NCI-H460 (cell line): ENCODE results near the gene EIF5. TPM values are rescaled to one million over a fixed set of nuclear protein-coding genes. Genes with fewer than 3 reads are reported as not detected.
A peak's percentile ranks its signal among the peaks of the same experiment; 100 is the strongest.
"Not testable (repeated sequence)": the region's sequence is repeated elsewhere in the genome, so short reads cannot be mapped to it uniquely, and the experiment has no call there.

ENCODE experiments used
- DNase-seq: peaks from one replicate; pipeline ENCODE4 v3.0.0-alpha.2; 2016; ENCODE audit warnings: low read depth; ENCODE audit errors: extremely low read depth
- total RNA-seq: library from RNA; depleted of rRNA; stranded (reverse); fragments of >200 nt; shearing (Covaris generic); gene quantifications from 2 replicates; pipeline ENCODE4 v1.2.3, GENCODE V29; 2014

Gene EIF5
- total RNA-seq, 1 experiment from 2014 or later = 204 TPM

DNA sequence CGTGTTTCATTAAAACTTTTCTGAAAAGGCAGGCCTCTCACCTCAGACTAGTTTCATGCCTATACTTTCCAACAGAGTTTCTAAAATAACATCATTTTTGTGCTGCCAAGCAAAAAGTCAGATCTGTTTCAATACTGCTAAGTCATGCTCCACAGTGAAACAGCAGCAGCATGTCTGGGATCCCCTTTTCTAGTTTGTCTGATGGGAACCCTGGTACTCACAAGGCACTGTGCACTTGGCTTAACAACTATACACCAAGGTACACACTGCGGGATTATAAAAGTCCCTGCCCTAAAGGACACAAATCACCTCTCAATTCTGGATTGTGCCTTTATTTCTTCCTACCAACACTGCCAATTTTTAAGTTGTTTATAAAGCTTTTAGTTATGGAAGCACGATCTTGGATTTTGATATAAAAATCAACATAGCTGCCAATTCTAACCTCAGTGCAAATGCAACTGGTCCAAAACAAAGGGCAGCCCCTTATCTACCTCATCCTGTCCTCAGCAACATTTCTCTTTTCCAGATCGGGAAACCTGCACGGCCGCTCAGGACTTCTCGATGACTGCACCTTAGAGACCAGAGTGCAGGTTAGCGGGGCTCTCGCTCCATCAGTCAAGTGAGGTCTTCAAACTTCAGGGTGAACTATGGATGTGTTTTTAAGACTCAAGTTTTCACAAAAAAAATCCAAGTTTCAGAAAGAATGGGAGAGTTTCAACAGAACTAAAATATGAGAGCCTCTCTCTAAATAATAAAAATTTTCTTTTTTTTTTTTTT is 1.7 kb upstream of the EIF5 start:
- peak; percentile 59 for DNase-seq

DNA sequence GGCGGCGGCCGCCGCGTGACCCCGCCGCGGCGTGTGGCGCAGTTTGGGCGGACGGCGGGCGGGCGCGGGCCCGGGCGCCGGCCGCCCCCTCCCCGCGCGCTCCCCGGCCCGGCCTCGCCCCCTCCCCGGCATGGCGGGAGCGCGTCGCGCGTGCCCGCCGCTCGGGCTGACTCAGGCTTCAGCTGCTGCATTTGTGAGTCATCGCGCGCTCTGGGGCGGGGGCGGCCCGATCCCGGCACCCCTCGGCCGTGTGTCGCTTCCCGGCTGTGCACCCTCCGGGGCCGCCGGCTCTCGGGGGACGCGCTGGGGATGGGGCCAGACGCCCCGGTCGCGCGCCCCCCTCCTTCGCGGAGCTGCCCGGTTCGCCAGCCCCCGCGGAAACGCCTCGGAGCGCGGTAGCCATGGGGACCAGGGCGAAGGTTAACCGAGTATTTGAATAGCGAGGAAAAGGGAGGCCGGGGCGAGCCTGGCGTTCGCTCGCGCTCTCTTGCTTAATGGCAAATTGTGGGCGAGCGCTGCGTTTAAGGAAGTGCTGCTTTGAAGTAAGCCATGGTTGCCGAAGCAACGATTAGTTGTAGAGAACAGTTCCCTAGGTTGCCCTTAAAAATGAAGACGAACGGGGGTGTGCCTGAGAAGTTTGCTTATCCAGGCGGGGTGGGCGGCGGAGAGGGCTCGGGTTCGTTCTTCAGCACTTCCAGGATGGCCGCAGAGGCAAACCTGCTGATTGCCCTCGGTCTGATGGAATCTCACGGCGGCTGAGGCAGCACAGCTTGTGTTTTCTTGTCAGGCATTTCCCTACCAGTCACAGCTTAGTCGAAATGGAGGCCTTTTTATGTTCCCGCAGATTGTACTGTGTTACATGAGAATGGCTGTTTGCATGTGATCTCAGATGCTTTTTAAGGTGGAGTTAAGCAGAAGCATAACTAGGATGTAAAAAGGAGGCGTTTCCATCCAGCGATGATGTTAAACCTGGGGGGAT is 896 bp downstream of the EIF5 start:
- peak; percentile 45 for DNase-seq

DNA sequence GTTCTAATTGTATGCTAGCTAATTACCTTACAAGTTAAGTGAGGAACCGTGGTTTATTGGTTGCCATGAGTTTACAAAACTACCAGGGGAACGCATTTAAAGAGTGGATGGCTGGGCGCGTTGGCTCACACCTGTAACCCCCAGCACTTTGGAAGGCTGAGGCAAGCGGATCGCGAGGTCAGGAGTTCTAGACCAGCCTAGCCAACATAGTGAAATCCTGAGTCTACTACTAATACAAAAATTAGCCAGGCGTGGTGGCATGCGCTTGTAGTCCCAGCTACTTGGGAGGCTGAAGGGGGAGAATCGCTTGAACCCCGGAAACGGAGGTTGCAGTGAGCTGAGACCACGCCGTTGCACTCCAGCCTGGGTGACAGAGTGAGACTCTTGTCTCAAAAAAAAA is 2.2 kb downstream of the EIF5 start:
- DNase-seq = no peak

DNA sequence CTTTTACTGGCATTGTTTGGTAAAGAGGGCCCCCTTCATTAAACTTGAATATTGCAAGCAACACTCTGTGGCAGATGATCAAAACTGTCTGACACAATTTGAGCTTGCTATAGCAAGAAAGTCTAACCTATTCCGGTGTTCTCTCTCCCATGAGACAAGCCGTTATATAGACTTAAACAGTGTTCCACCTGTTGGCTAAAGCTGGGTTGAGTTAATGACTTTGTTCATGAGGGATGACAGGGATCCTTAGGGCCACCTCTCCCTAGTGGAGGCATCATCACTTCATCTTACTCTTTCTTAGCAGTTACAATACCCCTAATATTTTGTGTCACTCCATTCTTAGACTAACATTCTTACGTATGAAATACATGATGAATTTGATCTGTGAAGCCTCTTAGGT is 3.8 kb downstream of the EIF5 start:
- no peak for DNase-seq

DNA sequence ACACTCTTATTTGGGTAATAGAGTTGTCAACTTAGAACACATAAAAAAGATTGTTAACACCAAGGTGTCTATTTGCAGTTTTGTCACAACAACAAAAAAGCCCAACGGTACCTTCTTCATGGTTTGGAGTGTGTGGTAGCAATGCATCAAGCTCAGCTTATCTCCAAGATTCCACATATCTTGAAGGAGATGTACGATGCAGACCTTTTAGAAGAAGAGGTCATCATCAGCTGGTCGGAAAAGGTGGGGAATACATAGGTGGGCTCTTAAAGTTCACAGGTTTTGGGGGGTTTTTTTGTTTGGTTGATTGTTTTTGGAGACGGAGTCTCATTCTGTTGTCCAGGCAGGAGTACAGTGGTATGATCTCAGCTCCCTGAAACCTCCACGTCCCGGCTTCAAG is 5.5 kb downstream of the EIF5 start:
- DNase-seq = no peak

DNA sequence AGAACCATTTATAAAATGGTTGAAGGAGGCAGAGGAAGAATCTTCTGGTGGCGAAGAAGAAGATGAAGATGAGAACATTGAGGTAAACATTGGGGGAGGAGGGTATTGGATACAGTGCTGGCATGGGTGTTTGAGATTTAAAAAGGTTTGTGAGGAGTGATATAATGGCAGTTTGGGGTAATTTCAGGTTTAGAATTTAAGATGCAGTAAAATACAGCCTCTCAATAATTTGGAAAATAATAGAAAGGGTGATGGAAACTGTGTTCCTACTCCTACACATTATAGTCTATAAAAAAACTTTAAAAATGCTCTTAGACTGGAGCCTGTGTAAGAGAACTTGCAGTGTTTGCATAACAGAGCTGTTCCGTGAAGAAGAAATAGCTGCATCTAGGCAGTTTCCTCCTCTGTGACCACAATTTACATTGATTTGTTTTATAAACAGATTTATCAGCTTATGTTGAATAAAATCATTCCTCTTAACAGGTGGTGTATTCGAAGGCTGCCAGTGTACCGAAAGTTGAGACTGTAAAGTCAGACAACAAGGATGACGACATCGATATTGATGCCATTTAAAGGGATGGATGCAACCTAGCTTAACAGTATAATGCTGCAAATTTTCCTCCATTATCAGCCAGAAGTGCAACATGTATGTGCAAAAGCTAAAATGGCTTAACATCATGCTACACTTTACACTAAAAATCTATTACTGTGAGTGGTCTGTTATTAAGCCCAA is 6.6 kb downstream of the EIF5 start:
- DNase-seq = no peak

DNA sequence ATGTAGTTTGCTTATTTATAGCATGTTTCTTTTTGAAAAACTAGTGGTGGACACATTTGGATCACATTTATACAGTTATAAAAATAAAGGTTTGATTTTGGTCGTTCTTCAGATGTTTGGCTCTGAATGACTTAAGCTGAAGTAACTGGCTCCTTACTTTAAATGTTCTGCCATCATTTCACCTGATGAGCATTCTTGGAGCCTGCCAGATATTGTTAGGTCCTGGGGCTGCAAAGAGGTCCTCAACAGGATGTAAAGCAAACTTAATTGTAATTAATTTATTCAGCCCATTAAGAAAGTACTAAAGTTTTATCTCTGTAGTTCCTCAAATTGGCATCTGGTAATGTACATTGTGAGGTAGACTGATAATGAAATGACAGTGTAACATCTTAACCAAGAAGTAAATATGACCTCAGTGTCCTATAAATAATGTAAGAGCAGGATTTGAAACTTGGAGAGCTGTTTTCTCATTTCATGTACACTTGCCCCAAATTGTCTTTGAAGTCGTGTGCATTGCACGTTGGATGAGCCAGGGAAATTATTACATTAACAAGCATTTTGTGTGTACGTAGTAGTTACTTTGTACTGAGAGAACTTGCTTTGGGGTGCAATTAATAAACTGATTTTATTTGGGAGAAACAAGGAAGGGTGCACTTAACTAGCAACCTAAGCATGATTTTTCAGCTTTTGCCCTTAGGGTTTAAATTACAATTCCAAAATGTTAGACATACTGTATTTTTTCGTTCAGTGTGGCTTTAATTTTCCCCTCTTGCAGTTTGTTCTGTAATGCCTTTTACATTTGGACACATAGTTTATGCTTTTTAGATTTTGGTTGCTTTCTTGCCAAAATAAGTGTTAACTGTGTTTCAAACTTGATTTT is 7.5 kb downstream of the EIF5 start:
- DNase-seq = no peak

DNA sequence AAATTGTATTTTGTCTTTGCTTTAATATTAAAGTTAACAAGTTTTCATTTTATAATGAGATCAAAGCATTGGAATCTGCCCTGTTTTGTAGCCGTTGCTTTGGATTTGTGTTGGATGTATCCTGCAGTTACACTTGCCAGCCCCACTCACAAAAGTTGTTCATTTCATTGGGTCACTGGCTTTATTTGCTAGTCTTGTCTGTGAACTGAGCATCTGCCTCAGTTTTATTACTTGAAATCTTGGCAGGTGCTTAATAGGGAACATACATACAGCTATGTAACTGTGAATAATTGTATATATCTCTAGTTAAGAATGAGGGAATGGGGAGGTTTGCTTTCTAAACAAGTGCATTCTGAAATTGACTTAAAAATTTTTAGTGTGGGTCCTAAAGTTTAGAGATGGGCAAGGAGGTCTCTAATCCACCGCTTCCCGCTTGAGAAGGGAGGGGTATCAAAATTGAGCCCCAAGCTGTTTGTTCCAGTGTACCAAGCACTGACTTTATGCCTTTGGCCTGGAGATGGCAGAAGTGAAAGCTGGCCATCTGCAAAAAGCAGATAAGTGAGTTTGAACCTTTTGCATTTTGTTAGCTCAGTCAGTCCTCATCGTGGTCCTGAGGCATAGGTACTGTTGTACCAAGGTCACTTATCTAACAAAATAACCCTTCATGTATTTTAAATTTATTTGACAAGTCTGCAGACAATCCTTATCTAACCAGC is 9.3 kb downstream of the EIF5 start:
- no peak for DNase-seq

DNA sequence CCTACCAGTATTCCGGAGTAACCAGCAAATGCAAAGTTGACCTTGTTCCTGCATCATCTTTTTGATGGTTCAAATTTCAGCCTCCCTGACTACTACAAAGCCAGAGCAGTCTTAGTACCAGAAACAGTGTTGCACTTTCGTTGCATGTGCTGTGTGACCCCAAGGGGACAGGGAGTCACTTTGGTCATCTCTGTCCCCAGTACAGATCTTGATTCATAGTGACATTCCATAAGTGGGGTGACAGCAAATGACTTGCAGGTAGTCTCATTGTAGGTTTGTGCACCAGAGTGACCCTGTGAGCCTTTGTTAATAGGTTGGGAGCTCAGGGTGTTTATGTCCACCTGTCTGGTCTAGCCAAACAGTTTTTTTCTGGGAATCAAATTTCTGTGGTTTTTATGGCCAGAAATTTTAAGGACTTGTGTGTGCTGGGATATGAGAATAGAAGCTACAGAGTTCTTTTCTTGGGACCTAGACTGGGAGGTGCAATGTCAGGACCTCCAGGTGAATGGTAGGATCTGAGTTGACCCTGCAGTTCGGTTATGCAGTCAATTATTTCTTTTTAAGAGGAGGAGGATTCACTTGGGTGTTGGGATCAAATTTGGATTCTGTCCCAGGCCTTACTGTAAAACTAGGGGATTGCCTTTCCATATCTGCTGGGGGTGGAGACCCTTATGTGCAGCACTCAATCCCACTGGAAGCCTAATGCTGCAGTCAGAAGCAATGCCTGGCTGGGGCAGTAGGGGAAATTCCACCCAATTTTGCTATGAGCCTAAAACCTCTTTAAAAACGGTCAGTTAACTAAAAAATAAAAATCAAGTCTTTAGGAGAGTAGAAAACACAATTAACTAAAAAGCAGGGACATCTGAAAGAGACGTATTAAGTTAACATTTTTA is 10.1 kb downstream of the EIF5 start:
- no peak for DNase-seq

DNA sequence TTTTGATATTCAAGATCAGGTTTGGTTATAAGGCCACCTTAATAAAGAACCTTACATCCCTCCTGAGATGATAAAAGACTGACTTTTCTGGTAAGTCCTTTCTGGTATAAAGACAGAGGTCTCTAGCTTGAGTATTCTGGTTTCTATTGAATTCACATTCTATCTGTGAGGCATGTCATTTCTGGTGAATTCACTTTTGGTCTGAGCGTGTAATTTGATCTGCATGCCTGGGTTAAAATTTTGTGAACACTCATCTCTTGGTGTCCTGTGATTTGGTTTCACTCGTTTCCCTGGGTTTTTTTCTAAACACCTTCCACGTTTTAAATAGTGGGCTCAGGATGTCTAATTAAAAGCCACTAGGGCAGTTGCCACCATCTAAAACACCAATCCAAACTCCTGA is 12.2 kb downstream of the EIF5 start:
- DNase-seq = no peak

DNA sequence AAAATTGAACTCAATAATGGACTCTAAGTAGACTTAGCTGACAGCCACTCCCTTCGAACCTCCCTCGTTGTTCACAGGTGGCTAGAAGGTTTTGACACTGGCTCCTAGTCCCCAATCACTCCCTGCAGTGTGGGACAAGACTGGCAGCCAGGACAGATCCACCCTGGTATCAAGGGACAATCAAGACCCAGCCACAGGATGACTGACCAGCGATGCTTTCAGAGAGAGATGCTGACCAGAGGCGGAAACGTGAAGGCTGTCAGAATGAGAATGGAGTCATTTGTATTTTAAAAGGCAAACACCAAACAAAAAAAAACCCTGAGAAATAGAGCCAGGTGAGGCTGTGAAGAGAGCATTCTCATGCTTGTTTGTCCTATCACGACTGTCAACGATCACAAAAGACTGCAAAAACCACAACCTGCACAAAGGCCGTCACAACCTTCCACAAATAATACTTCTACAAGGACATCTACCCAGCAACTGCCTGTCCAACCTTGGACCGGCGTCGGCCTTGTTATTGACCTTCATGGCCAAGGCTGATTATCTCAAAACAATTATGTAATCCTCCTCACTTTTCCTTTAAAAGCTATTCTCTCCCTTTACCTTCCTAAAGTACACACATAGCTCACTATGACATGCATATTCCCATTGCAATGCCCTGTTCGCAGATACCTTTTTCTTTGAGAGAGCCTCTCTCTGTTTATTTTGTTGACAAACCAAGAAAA is 13.2 kb downstream of the EIF5 start:
- no peak for DNase-seq

DNA sequence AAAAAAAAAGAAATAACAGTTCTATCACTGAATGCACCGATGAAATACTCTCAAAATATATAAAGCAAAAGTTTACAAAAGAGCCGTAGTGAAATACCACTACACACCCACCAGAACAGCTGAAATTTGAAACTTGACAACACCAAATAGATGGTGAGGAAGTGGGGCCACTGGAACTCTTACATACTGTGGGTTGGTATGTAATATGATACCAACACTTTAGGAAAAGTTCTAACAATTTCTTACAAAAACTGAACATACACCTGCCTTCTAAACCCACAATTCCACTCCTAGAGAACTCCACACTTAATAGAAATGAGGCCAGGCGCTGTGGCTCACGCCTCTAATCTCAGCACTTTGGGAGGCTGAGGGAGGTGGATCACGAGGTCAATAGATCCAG is 14.1 kb downstream of the EIF5 start:
- no peak for DNase-seq

DNA sequence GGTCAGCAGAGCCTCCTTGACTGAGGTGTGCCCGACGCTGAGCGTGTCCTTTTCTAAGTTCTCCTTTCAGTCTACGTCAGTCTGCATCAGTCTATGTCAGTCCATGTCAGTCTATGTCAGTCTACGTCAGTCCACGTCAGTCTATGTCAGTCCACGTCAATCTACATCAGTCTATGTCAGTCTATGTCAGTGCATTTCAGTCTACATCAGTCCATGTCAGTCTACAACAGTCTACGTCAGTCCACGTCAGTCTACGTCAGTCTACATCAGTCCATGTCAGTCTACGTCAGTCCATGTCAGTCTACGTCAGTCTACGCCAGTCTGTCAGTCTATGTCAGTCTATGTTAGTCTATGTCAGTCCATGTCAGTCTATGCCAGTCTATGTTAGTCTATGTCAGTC is 15.9 kb downstream of the EIF5 start:
- no peak for DNase-seq

DNA sequence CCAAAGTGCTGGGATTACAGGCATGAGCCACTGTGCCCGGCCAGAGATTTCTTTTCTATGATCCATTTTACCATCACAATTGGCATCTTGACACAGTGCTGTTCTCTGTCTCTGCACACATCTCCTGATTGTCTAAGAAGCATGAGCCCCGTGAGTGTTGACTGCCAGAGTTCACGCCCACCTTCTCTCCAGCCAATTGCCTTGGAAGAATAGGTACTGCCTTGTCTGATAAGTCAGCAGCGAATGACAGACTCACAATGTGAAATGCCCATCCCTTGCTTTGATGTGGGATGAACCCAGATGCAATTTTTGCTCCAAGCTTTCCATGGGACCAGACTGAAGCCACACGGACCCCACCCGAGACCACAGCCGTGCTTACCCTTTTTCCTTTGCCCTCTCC is 19.3 kb downstream of the EIF5 start:
- DNase-seq = no peak

DNA sequence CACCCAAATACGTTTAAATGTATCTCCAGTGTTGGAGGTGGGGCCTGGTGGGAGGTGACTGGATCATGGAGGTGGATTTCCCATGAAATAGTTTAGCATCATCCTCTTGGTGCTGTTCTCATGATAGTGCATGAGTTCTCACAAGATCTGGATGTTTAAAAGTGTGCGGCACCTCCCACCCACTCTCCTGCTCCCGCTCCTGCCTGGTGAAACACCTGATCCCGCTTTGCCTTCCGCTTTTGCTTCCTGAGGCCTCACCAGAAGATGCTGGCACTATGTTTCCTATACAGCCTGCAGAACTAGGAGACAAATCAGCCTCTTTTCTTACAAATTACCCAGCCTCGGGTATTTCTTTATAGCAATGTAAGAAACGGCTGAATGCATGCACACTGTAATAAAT is 20.1 kb downstream of the EIF5 start:
- DNase-seq = no peak

DNA sequence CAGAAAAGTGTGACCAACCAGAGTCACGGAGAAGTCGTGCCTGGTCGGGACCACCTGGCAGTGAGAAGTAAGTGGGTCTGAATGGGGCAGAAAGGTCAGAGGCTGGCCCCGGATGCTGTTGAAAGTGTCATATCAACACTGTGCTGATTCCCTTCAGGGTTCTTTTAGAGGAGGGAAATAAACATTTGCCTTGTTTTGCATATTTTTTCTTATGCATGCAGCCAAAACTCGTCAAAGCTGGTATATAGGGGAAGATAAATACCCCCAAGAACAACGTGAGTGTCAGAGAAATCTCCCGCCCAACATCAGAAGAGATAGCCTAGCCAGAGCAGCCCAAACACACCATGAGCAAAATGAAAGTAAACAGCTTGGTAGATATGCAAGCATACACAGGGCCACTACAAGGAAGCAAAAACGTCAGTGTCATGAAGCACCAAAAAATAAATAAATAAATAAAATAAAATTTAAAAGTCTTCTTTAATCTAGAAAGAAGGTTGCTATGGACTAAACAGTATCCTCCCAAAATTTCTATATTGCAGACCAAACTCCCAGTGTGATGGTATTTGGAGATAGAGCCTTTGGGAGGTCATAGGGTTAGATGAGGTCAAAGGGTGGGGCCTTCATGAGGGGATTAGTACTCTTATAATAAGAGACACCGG is 22.1 kb downstream of the EIF5 start:
- DNase-seq = no peak

DNA sequence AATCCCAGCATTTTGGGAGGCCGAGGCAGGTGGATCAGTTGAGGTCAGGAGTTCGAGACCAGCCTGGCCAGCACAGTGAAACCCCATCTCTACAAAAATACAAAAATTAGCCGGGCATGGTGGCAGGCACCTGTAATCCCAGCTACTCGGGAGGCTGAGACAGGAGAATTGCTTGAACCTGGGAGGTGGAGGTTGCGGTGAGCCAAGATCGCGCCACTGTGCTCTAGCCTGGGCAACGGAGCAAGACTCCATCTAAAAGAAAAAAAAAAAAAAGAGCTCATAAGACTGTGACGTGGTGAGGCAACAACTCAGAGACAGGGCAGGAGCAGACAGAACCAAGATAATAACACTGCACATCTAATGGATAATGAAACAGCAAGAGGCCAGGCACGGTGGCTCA is 23.5 kb downstream of the EIF5 start:
- DNase-seq = not testable (repeated sequence)
